SKM-1 (cell line): ENCODE results near the gene UNC119B.
A peak's percentile ranks its signal among the peaks of the same experiment; 100 is the strongest.

Experiments
- DNase-seq: peaks from one replicate; lab custom pipeline; 2025; ENCODE audit not compliant: unreplicated experiment; lab: John Stamatoyannopoulos, UW

Gene UNC119B

DNA sequence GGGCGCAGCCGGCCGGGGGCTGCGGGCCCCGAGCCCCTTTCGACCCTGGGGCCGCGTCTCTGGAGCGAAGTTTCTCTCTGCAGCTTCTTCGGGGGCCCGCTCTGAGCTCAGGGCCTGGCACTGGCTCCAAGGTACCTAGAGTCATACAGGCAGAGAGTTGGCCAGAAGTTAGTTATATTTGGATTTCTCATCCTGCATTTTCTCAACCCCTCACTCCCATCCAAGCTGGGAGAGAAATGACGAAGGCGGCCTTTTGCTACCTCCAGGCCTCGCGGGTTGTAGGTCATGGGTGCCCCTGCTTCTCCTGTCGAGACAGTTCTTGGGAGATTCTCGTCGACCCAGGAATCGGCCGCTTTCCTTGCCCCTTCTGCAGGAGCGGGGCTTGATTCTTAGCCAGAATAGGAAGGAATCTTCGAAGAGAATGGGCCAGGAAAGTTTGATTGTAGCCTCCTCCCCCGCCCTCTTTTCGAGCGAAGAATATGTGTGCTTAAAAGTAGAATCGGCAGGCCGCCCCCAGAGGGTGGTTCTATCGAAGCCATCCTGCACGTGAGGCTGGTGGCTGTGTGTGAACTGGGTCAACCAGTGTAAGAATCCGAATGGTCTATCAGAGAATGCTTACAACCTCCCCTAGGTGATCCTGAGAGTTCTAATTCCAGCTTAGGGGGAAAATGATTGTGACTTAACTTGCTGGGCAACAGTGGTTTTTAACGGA, 22.5 kb upstream of the UNC119B start:
- DNase-seq: no peak

DNA sequence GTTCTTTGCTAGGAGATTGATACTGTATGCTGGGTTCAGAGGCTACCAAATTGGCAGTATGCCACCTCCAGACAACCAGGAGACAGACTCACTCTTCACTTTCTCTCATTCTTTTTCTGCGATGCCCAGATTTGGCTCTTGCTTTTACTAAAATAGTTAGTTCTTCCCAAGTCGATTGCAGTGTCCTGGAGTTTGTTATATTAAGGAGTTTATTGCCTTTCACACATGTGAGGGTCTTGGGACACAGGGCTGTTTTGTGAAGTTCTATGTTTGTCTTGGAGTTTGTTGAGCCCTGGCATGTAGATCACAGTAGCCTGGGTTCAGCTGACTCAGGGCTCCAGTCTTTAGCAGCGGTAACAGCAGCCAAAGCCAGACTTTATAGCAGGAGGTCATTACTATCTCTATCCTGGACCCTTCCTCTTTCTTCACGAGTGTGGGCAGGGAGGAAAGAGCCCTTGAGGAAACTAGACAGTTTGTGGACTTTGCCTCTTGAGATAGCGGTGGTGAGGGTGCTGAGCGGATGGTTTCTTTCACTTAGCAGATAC, 21.7 kb upstream of the UNC119B start:
- DNase-seq: no peak

- DNase-seq: no peak
These were observed 20.7 kb upstream of the UNC119B start for GRCh38 chr12:120689397-120690082.

DNA sequence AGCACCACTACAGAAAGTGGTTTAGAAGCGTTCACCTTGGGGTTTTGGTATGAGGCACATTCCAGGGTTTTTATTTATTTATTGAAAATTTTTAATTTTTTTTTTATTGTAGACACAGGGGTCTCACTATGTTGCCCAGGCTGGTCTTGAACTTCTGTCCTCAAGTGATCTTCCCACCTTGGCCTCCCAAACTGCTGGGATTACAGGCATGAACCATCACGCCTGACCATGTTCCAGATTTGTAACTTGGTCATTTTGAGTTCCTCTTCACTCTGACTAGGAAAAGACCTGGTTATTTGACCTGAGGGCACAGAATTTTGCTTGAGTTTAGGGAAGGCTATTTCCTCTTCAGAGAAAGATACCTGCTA, 20.2 kb upstream of the UNC119B start:
- DNase-seq: no peak

GRCh38 chr12:120690978-120691377, 19.3 kb upstream of the UNC119B start:
- no peak for DNase-seq

DNA sequence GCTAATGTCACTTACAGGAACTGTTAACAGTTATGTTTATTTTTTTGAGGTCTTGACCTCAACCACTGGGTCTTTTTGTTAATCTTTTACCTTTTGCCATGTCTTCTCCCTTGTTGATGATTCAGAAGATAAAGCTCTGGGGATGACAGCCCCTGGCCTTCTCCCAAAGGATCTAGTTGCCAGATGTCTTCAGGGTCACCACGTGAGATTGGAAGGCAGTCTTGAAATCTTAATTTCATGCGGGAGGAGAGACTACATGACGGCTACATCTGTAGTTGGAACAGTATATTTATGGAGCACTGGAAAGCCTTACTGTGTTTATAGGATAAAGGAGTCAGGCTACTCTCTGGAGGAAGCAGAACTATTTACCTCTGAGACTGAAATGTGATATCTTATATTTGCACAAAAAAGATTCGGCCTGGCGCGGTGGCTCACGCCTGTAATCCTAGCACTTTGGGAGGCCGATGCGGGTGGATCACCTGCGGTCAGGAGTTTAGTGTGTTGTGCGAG, 17.7 kb upstream of the UNC119B start:
- no peak for DNase-seq

- DNase-seq: no peak
These were observed 16.4 kb upstream of the UNC119B start for GRCh38 chr12:120693848-120694247.

DNA sequence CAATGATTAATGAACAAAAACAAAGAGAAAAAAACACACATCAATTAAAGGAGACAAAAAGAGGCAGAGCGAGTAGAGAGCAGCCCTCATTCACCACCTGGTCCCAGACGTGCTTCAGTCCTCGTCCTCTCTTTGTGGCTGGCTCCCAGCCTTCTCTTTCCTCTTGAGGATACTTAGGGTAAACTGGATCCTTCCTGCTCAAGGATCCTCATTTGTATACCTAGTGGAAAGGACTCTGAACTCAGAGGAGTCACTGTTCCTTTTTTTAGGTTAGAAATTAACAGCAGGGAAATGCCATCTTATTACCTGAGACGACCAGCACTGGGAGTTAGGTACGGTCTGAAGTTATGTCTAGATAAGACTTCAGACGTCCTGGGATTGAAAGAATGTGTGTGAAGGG, 13.6 kb upstream of the UNC119B start:
- DNase-seq: no peak

- no peak for DNase-seq
These were observed 12.9 kb upstream of the UNC119B start for GRCh38 chr12:120697344-120697743.

DNA sequence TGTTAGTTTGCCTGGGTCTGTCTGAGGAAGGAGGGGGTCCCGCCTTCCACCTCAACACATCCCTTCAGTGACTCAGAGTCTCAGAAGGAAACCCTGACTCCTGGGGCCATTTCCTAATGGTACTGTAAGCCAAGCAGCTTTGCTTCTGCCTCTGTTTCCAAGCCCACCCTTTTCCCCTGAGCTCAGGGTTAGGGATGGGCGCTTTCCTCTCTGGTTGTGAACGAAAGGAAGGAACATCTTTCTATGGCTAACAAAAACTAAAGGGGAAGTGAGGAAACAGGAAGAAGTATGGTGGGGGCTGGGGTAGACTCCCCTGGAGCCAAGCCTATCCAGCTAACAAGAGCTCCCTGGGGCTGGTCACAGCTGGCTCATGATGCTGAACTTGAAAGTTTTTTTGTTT, 11.6 kb upstream of the UNC119B start:
- peak; percentile 14 for DNase-seq

DNA sequence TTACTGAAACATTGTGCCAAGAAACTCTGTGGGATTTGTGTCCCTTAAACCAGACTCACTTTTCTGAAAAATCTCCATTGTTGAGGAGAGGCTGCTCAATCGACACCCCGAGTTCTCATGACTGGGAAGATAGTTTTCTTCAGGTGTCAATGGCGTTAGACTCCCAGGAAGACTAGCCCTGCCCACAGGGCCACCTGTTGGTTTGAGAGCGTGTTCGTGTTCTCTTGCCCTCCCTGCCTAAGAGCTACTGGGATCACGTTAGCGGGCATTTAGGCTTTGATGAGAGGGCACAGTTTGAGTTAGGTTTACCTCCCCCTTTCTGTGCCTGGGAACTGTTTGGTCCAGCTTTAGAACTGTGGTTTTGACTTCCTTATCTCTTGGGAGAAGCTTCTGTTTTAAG, 10.7 kb upstream of the UNC119B start:
- no peak for DNase-seq

- DNase-seq: no peak
These were observed 9.4 kb upstream of the UNC119B start for GRCh38 chr12:120700886-120701285.

- no peak for DNase-seq
These were observed 7.6 kb upstream of the UNC119B start for GRCh38 chr12:120702637-120703036.

GRCh38 chr12:120703311-120703942, 6.8 kb upstream of the UNC119B start:
- no peak for DNase-seq

DNA sequence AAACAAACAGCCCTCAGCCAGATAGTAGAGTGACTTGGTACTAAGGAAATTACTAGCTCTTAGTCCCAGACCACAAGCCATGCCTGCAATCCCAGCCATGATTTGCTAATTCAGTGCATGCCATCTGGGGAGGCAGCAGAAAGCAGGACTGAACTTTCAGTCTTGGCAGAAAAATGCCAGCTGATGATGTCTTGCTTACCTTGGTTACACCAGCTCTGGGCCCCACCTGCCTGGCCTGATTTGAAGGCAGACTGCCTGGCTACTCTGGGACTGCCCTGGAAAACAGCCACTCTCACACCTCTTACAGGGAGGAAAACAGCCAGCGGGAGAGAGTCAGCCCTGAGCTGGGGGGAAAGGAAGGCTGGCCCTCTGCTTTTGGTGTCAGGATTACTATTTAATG, 4.6 kb upstream of the UNC119B start:
- DNase-seq: no peak

DNA sequence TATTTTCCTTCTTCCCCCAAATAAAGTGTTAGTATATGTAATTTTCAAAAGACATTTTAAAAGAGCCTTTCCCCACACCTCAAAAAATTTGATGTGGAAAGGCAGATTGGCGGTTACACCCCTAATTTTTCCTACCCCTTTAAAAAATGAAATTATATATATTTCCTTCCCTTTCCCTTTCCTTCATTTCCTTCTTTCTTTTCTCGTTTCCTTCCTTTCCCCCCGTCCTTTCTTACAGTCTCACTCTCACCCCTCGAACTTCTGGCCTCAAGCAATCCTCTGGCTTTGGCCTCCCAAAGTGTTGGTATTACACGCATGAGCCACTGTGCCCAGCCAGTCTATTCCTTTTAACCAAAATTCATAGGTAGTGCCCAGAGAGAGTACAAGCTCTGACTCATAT, 4.2 kb upstream of the UNC119B start:
- no peak for DNase-seq

- DNase-seq: no peak
These were observed 1.6 kb upstream of the UNC119B start for GRCh38 chr12:120708651-120709050.

DNA sequence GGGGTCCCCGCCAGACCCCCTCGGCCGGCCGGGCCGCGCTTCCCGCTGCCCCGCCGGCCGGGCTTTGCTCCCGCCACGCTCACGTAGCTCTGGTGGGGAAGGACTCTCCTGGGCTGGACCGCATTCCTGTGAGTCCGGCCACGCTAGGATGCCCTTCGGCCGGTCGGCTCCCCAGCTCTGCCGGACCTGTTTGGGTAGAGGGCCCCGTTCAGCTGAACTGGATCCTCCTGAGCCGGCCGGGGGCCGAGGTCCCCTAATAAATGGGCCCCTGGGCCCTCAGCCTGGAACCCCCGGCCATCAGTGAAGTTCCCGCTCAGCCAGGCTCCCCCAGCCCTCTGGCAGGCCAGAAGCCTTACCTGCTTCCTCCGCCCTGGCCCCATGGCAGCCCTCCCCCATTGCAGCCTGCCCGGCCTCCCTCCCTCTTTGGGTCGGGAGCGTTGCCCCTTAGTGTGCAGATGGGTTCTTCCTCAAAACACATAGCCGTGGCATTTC, 593 bp downstream of the UNC119B start:
- no peak for DNase-seq

DNA sequence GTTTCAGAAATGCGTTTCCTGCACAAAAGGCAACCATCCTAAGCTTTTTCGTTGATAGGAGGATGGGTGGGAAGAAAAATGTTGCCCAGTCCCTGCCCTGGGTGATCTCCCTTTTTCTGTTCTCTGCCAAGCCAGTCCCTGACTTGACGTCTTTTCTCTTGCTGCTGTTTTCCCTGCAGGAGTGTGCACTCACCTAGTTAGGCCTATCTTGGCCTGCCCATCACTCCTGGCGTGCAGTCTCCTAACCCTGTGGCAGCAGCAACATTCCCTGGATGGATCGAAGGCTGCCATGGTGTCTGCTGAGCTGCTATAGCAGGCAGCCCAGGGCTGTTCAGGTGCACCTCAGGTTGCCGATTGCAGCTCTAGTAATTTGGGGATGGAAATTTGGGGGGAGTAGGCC, 1.2 kb downstream of the UNC119B start:
- DNase-seq: no peak

DNA sequence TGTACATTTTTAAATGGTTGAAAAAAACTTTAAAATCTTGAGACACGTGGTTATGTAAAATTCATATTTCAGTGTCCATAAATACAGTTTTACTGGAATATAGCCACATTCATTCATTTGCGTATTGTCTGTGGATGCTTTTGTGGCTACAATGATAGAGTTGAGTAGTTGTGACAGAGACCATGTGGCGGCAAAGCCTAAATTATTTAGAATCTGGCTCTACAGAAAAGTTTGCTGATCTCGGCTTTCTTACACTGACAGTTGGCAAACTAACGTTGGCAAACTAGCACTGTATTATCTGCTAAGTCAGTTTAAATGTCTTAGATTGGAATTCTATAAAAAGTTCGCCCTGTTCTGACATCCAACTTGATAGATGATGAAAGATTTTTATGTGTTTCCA, 2.4 kb downstream of the UNC119B start:
- DNase-seq: no peak

GRCh38 chr12:120713861-120714482, 3.7 kb downstream of the UNC119B start:
- DNase-seq: peak; percentile 14
